ENCODE data around the gene KCNIP3.

The KCNIP3 gene

GRCh38 chr2:95330794-95331338, 33.7 kb downstream of the KCNIP3 start:
- no peak for DNase-seq

DNA sequence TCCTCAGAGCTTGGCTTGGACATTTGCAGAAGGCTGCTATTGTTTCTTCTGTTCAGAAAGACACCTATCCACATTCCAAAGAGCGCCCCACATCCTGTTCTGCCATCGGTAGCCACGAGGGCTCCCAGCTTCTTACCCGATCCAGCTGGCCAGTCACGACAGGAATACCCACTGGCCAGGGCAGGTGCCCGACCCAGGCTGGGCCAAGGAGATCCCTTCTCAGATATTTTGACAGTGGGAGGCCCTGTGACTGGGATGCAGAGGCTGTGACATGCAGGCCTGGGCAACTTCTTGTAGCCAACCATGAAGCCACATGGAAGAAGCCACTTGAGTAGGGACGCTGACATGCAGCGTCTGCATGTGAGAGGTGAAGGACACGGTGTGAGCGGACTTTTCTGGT, 34.5 kb downstream of the KCNIP3 start:
- no peak for DNase-seq

GRCh38 chr2:95332036-95332435, 34.9 kb downstream of the KCNIP3 start:
- DNase-seq, result no peak

- DNase-seq, result no peak
Observed at GRCh38 chr2:95333056-95333455, 35.9 kb downstream of the KCNIP3 start.

DNA sequence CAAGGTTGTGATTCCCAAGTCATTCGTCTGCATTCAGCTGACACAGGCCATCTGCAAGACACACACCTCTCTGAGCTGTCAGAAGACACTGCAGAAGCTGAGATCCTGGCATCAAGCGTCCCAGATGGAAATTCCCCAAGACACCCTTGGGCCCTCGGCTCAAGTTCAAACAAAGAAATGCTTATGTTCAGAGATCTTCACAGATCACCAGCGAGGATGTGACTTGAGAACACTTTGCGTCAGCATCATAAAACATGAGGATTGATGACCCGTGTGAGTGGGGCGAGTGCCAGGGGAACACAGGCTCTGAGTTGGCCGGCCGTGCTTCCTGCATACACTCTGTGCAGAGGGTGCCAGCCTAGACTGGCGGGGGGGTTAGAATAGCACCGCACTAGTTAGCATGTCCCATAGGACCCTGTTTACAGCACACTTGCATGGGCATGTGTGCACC, 36.8 kb downstream of the KCNIP3 start:
- no peak for DNase-seq

GRCh38 chr2:95334916-95335641, 37.9 kb downstream of the KCNIP3 start:
- DNase-seq, result no peak

DNA sequence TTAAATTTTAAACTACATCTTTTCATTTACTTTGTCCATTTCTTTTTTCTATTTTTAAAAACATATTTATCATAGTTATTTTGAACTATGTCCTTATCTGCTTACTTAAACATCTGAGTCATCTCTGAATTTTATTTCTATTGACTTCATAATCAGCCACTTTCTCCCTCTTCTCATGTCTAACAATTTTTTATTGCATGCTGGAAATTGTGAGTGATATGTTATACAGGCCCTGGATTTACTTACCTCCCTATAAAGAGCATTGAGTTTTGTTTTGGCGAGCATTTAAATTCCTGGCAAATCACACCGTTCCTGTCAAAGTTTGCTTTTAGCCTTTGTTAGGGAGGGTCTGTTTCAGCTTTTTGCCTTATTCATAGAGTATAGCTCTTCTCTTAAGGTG, 39.3 kb downstream of the KCNIP3 start:
- no peak for DNase-seq

GRCh38 chr2:95337829-95338228, 40.7 kb downstream of the KCNIP3 start:
- DNase-seq, result no peak

DNA sequence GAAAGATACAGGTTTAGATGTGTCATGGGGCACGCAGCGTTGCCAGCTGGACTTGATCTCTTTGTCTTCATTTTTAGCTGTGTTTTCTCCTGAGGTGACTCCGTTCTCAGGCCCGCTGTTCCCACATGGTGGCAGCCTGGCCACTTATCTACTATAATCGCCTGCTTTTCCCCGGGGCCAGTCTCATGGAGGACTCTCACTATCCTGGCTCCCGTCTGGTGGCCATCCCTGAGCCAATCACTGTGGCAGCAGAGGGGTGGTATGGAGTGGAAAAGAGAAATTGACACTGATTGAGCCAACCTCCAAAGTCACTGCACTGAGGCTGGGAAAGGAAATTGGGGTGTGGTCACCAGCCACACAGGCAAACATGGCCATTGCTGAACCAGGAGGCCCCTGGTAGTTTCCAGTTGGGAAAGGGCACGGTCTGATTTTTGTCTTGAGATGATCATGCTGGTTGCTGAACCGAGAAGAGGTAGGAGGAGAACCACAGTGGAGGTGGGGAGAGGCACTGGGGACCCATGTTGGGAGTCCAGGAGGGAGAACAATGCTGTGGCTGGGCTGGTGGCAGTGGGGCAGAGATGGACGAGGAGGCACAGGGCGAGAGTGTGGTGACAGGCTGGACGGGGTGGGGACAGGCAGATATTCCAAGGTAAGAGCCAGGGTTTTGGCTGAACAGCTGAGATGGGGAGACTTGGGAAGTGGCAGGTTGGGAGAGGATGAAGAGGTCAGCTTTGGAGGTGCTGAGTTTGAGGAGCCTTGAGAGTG, 45.6 kb downstream of the KCNIP3 start:
- no peak for DNase-seq

DNA sequence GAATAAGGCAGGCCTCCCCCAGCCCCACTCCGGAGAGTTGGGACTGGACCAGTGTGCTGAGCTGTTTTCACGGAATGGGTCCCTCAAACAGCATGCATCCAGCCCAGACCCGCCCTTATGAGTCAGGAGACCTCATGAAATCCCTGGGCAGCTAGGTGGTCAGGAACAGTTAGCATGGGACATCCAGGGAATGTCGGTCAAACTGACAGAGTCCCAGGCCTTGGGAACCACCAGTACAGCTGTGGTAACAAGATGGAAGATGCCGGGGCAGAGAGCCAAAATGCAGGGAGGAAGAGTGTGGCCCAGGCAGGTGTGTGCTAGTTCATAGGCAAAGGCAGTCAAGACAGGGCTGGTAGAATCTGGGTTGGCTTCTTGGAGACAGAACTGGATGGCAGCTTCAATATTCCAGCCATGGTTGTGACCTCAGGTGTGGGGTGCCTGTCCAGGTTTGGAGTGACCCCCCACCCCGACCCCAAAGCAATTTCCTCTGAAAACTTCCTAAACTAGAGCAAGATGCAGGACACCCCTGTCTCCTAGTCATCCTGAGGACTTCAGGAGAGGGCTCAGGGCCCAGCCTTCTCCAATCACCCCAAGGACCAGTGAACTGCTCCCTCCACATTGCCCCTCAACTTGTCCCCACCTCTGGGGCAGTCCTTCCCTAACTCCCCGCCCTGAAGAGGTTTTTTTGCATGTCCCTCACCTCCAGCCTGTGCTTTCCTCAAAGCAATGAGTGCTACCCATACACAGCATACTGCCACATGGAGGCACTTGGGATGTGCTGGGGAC, 46.5 kb downstream of the KCNIP3 start:
- no peak for DNase-seq

- DNase-seq, result no peak
Observed at GRCh38 chr2:95344215-95344583, 47.1 kb downstream of the KCNIP3 start.

DNA sequence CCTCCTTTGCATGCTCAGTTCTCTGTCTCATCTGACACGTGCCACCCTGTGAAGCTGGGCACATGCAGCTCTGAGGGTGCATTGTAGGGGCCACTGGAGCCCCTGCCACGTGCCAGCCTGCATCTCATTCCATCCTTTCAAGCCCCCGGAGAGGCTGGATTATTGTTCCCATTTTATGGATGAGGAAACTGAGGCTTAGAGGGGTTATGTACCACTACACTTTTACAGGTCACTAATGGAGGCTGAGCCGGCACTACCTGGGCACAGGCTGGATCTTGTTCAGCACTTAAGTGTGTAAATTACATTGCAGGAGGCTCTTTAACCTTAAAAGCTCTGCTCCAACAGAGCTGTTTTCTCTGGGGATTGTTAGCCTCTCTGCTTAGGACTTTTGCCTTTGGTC, 47.5 kb downstream of the KCNIP3 start:
- DNase-seq, result no peak

DNA sequence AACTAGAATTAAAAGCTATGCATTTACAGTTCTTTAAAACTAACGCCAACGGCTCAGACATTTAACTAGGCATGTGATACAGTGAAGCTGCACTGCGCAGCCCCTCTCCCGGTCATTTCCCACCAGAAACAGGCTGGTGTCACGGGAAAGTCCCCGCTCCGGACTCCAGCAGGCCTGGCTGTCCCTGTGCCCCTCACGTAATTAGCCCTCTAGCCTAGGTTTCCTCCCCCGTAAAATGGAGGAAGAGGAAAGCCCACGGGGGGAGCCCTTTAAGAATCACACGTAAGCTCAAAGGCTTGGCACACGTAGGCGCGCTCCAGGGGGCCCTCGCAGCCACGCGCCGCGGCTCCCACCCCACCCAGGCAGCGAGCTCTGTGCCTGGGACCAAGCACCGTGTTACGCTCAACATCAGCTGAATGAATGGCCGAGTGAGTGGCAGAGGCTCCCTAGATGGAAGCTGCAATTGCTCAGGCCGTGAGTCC, 48.0 kb downstream of the KCNIP3 start:
- DNase-seq, result no peak

GRCh38 chr2:95345563-95346230, 48.5 kb downstream of the KCNIP3 start:
- DNase-seq, result peak; percentile 37 to 64

DNA sequence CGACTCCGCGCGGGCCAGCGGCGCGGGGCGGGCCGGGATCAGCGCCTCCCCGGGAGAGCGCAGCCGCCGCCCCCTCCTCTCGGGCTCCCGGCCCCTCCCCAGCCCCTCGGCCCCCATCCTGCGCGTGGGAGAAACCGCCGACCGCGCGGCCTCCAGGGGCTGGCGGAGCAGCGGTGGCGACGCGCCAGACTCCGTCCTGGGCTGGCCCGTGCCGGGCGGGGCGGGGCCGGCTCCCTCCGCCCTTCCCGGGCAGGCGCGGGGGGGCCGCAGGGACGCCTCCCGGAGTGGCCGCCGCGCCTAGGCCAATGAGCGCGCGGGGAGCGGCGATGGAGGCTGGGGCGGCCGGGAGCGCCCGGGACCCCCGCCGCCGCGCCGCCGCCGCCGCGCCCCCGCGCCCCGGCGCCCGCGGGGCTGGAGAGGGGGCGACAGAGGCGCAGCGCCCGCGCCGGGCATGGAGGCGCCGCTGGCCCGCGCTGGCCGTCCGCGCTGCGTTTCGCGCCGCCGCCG, 49.1 kb downstream of the KCNIP3 start:
- no peak for DNase-seq

- DNase-seq, result no peak
Observed at GRCh38 chr2:95346738-95347671, 49.9 kb downstream of the KCNIP3 start.

DNA sequence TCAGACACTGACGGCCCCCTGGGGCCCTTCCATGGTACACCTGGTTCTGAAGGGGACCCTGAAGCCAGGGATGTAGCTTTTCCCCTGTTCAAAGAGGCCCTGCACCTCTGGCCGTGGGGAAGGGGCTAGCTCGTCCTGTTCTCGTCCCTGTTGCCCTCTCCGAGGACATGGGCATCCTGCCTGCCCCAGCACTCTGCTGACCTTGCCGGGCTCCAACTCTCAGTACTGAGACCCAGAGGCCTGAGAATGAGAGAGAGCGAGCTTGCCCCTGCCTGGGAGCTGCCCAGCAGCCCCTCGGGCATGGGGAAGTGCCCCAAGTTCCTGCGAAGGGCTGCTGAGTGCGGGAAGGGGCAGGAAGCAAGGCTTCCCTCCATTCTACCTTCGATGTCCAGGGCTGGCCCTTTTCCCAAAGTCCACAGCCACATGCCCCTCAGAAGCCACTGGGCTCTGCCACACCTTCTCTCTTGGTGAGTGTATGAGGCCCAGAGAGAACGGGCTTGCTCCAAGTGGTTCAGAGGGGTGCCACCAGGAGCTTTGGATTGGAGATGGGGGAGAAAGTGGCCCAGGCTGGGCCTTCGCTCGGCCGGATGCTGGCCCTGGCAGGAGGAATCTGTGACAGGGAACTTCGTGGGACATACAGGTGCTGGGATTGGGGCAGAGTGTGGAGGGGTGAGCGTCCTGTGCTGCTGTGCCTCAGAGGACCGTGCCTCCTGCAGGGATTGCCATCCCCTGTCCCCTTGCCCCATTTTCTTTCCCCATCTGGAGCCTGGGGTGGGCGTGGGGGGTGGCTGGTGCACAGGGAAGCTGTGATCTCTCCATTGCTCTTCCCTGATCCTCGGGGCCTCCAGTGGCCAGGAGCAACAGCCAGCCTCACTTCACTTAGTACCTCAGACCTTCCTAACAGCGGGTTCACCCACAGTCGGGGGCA, 50.8 kb downstream of the KCNIP3 start:
- DNase-seq, result no peak

DNA sequence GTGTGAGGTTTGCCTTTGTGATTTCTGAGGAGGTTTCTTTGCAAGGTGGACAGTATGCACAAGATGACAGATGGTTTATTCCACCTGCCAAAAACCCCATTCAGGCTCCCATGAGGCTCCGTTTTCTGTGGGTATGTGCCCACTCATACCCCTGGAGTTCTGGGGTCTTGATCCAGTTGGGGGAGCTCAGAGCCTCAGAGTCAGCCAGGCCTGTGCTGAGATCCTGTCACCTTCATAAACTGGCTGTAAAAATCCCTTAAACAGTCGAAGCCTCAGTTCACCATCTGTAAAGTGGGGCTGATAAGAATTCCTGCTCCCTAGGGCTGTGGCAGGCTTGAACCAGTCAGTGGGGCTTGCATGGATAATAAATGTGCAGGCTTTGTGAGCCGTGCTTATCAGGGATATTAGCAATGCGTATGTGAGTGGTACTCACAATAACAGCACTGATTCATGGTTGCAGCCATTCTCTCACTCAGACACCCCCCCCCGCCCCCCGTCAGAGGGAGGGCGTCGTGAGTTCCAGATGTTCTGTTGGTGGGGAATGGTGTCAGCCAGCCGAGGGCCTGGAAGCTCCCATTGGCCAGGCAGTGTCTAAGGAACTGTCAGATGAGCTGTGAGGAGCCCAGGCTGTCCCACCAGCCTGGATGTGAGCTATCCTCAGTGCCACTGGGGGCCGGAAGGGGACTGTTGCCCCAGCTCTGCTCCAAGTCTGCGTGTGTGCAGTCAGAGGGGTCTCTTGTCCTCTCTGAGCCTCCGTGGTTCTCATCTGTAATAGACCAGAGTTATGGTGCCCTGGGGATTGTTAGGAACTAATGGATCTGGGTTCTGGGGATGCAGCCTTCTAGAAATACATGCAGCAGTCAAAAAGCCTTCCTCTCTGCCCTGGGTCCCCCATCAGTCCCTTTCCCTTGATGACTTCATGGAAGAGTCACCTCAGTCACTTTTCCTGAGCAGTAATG, 51.7 kb downstream of the KCNIP3 start:
- DNase-seq, result no peak

All from Kasumi-1 (cell line).